GM19099 (cell line): Measurements from ENCODE around the gene RAPGEF4.

Experiments used
- POLR2A ChIP-seq: IDR thresholded peaks from 3 replicates; pipeline ENCODE4 v1.6.1; 2011; ENCODE audit warnings: low read depth; ENCODE audit not compliant: insufficient read length; ENCODE audit errors: extremely low read depth

Gene RAPGEF4

DNA sequence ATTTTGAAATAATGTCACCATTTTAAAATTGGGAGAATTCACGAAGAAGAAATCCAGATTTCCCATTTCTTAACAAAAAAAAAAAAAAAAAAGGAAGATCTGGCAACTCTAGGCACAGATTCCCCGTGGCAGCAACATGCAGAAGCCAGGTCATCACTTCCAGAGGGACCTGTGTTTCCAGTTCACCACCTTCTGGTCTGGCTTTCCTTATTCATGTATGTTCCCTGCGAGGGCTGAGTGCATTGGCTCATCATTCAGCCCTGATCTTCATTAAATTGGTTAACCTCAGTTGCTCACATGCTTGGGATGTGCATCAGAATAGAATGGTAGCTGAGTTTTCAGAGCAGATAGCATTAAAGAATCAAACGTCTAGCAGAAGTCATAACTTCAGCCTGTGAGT is 315.0 kb downstream of the RAPGEF4 start:
- no peak for TF ChIP-seq POLR2A

DNA sequence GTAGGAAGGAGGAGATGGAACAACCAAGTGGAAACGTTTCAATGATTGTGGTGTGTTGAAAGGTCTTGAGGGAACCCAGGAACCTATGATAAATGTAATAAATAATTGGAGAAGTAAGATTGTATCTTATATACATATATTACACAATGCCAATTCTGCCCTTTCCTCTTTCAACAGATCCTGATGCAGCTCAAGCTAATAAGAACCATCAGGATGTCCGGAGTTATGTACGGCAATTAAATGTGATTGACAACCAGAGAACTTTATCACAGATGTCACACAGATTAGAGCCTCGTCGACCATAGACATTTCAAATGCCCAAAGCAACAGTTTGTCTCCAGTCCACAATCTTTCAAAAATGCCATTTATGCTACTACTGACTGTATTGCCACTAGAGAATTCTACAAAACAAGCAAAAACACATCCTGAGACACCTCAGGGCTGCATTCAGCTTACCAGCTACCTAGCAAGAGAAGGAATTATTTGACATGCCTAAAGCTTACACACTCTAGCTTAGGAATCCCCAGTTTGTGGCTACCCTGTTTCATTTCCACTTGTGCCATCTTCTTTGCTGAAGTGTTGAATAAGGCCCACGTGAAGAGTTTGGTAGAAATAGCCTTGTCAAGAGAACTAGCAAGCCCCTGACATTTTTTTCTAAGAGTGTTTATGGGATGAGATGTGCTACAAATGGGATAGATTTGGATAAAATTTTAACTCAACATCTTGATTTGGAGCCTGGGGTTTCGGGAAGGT is 316.0 kb downstream of the RAPGEF4 start:
- TF ChIP-seq POLR2A, result no peak

DNA sequence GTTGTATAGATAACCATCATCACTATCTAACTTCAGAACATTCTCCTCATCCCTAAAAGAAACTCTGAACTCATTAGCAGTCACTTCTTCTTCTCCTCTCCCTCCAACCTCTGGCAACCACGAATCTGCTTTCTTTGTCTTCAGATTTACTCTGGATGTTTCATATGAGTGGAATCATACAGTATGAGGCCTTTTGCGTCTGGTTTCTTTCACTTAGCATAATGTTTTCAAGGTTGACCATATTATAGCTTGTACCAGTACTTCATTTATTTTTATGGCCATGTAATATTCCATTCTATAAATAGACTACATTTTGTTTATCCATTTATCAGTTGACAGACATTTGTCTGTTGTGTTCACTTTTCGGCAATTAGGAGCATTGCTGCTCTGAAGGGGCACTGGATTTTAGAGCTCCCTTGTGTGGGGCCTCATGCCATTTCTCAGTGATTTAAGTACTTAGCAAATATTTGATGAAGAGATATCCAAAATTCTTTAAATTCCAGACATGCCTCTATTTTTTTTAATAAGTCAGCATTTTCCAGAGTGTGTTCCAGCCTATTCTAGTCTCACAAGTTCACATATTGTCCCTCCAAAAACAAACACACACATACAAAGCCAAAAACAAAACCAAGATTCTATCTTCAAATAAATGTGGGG is 317.5 kb downstream of the RAPGEF4 start:
- TF ChIP-seq POLR2A, result no peak

DNA sequence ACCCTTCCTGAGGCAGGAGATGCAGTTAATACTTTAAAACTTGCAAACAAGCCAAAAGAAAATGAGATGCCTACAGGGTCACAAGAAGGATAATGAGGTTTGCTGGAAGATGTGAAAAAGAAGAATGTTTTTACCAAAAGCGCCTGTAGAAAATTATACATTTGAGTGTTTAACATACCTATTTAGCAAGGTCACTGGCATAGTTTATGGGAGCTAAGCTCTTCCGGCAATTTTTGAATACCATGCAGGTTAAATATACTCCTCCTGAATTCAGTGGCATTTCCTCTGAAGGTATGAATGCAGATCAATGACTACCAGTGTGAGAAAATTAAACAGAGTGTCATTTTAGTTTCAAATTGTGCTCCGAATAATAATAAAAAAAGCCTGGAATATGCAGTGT is 318.8 kb downstream of the RAPGEF4 start:
- no peak for TF ChIP-seq POLR2A

DNA sequence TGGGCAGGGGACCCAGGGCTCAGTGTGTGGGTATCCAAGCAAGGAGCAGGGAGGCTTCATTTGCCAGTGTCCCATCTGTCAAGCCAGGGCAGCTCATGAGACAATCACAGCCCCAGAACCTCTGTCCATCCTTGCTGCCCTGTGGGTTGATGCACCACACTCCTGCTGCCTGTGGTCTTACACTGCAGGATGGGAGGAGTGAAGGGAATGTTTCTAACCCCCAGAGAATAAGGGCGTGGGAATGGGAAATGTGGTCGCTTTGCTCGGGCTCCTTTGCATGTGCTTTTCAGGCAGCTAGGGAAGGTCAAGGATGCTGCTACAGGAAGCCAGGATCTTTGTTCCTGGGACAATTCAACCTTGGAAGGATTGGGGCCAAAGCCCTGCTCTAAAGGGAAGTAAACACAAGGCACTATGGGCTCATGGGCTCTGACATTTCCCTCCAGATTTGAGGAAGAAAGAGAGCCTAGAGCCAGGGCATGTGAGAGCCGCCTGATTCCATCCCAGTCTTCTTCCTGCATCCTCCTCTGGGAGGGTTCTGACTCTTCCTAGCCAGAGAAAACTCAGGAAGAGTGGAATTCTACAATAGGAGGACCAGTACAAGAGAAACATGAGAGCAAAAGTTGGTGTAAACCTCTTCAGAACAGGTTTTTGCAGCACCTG is 321.2 kb downstream of the RAPGEF4 start:
- TF ChIP-seq POLR2A, result no peak

DNA sequence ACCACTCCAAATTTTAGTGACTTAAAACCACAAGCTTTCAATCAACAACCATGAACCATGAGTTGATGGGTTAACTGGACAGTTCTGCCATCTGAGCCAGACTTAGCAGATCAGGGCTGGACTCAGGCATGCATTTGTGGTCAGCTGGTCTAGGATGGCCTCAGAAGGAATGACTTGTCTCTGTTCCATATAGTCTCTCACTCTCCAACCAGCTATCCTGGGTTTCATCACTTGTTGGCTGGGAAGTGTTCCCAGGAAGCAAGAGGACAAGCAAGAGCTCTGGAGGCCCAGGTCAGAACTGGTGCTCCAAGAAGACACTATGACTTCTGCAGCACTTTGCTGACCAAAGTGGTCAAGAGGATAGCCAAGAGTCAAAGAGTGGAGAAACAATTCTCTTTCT is 322.5 kb downstream of the RAPGEF4 start:
- TF ChIP-seq POLR2A, result no peak

DNA sequence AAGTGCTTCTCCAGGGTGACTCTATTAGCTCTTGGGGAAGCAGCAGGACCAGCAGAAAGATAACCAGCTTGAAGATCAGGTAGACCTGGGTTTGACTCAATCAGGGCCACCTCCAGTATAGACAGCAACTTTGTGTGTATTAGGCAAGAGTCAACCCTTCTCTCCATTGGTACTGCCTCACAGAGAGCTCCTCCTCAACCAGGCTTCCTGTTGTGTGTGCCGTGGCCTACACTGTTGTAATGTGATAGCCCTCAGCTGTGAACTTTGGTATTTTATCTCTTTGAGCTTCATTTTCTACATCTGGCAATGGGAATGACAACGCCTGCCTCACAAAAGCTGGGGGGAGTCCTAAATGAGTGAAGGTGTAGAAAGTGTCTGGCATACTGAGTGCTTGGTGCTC is 323.0 kb downstream of the RAPGEF4 start:
- no peak for TF ChIP-seq POLR2A

DNA sequence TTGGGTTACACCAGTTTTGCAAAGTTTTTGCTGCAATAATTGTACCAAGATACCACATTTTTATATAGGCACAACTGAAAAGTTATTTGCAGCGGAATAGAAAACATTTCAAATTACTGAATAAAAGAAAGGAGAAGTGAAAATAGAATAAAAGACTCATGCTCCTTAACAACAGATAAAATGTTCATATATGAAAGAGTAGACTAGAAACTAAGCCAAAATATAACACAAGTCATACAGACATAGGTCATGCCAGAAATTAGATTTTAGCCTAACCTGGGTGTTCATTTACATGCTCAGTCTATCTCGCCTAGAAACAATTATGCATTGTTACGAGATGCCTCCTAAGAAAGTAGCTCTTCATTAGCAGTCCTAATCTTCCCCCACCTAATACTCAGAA is 323.6 kb downstream of the RAPGEF4 start:
- TF ChIP-seq POLR2A, result no peak

DNA sequence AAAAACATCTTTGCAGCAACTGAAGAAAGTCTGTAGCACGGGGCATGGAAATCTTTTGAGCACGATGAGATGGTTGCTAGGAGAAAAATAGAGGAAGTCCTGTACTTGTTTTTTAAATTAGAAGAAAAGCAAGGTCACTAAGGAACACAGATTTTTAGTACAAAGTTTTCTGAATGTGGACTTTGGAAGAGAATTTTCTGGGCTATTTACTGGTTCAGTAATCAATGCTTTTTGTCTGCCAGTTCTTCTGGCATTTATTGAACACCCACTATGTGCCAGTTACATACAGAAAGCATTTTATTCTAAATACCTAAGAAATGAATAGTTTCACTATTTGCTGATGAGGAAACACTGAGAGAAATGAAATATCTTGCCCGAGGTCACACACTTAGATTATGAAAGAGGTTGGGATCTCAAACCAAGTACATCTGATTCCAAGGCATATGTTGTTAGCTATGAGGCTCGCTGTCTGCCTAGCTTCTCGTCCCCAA is 324.4 kb downstream of the RAPGEF4 start:
- TF ChIP-seq POLR2A, result no peak

DNA sequence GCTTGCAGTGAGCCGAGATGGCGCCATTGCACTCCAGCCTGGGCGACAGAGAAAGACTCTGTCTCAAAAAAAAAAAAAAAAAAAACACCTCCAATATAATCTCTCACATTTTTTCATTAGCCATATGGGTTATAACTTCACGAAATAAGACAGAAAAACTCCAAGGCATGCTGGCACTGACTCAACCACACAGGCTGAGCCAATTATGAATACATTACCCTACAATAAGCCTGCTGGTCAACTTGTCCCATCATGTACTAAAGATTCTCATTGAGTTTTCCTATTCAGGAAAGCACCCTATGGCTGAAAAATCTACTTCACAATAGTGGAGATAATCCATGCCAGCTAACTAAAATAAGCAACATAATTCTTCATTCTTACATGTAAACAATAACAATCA is 327.2 kb downstream of the RAPGEF4 start:
- TF ChIP-seq POLR2A, result no peak

DNA sequence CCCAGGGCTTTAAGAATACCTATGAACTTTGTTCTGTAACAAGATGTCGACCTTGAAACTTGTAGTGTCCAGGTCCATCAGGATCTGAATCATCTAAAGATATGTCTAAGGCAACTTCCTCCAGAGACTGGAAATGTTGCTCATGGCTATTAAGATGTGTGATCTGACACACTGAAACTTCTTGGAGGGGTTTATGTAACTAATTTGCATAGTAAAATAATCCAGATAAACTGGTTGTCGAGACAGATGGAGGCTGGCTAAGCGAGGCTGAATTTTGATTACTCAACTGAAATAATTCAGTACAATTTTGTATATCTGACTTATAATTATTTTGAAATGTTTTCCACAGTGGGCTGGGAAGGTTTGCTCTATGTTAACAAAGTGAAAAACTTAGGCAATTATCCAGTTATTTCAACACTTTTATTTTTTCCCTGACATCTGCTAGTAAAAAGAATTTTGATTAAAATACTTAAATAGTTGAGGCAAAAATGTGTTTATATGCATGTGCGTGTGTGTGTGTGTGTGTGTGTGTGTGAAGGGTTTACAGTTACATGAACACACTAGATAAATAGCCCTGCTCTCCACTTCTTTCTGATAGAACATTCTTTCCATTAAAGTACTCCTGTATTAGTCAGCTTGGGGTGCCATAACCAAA is 328.6 kb downstream of the RAPGEF4 start:
- no peak for TF ChIP-seq POLR2A

DNA sequence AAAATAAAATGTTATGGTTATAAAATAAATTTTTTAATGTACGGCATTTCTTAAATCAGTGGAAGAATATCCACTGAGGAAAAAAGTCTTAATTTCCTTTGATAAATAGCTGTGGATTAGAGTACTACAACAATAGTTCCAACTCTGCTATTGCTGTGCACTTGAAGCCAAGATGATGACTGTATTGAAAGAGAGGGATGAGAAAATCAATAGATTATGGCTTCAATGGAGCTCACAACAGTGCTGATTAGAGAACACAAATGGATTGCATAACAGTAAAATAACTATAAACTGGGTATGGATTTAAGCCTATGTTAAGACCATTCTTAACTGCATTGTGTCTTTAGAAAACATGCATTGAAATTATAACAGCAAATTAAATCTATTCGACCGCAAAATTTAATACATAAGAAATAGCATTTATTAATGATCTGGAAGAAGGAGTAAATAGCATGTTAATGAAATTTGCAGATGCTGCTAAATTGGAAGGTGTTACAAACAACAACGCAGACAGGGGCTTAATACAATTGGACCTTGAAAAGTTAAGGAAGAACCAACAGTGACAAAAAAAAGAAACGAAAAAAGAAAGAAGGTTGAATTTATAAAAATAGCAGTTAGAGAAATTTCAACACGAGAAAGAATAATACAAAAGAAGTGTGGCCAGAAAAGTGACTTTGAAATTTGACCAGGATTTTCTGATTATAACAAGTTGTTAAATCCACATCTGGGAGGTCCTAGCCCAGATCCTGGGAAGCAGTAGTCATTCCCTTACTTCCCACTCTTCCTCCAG is 331.4 kb downstream of the RAPGEF4 start:
- no peak for TF ChIP-seq POLR2A

DNA sequence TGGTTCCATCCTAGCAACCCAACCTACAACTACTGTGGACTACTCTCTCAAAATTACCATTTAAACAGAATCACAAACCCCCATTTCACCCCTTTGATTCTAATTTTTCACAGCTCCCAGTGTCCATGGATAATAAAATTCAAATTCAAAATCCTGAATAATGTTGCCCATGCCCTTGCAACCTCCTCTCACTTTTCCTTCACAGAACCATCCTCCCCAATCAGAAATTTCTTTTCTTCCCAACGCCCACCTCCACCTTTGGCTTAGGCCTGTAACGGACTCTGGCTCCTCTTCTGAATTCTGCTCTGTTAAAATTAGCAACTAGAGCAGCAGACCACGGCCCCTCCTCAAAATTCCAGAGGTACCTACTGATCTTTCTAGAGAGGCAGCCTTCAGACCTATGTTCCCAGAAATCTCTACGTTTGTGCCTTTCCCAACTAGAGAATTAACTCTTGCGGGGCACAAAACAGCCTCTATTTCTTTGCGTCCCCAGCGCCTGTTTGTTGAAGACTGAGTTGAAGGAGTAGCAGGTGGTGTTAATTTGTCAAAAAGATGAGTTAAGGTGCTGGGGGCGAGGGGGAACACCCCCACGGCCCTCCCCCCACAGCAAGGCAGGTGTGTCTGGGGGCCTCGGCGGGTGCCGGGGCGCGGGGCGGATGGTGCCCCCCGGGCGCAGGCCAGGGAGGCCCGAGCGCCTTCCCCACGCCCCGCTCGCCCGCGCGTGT is 339.6 kb downstream of the RAPGEF4 start:
- TF ChIP-seq POLR2A, result no peak

DNA sequence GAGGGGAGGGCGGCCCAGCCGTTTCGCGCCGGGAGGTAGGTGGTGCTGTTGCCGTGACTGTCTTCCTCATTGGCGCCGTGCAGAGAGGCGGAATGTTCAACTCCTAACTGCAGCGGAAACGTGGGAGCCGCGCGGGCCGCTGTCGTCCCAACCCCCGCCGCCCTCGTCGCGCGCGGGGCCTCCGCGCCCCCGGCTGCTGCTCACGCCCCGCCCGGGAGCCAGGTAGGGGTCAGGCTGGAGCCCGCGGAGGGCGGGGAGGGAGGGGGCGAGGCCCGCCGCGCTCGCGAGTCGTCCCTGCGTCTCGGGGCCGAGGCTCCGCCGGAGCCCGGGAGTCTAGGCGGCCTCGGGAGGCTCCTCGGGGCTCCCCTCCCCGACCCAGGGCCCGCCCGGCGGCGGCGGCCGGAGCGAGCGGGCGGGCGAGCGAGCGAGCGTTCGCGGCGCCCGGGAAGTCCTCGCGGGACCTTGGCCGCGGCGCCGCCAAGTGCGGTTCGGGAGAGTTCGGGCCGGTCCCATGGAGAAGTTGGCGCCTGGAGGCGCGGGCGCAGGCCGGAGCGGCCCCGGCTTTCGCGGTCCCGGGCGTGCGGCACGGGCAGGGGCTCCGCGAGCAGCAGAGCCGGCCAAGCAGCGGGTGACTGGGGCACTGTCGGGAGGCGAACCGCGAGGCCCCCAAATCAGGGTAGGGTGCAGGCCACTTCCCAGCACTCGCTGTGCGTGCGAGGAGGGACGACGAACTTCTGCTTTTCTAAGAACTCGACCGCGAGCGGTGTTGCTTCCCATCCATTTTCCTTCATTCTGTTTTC is 340.3 kb downstream of the RAPGEF4 start, which contains the start of gene MAP3K20:
TSS of gene MAP3K20 (plus strand) at position 66 of the 800 bp plus-strand sequence. CDS start 15,186 bp downstream, outside the sequence.
- peak; percentile 49 for TF ChIP-seq POLR2A
